BLaER1 treated with 17β-estradiol and CSF1 and Interleukin-3, amounts not matched to agents 10 nM and 100 nM (cell line): ENCODE data around the gene ZNF529.
A peak's percentile ranks its signal among the peaks of the same experiment; 100 is the strongest.
"Not testable (repeated sequence)": the region's sequence is repeated elsewhere in the genome, so short reads cannot be mapped to it uniquely, and the experiment has no call there.

Source experiments
- H3K27ac ChIP-seq, 11 experiments: shearing (Covaris generic); formaldehyde crosslinking; 2 replicates each; pipeline ENCODE4 v1.8.1; 2022
- H3K27me3 ChIP-seq, 11 experiments: shearing (Covaris generic); formaldehyde crosslinking; 2 replicates each; pipeline ENCODE4 v1.8.1; 2022
- H3K36me3 ChIP-seq, 11 experiments: shearing (Covaris generic); formaldehyde crosslinking; 2 replicates each; pipeline ENCODE4 v1.8.1; 2022
- H3K4me1 ChIP-seq, 10 experiments: shearing (Covaris generic); formaldehyde crosslinking; 2 replicates each; pipeline ENCODE4 v1.8.1; 2022
- H3K4me2 ChIP-seq, 11 experiments: shearing (Covaris generic); formaldehyde crosslinking; 2 replicates each; pipeline ENCODE4 v1.8.1; 2022
- H3K4me3 ChIP-seq, 10 experiments: shearing (Covaris generic); formaldehyde crosslinking; 2 replicates each; pipeline ENCODE4 v1.8.1; 2022
- H3K9ac ChIP-seq, 11 experiments: shearing (Covaris generic); formaldehyde crosslinking; 2 replicates each; pipeline ENCODE4 v1.8.1; 2022
- H3K9me3 ChIP-seq, 11 experiments: shearing (Covaris generic); formaldehyde crosslinking; replicated peaks in 1 of 11; 2 replicates each; pipeline ENCODE4 v1.8.1; 2022
- H4K20me1 ChIP-seq, 11 experiments: shearing (Covaris generic); formaldehyde crosslinking; 2 replicates each; pipeline ENCODE4 v1.8.1; 2022
- Cebpa-rat ChIP-seq, 11 experiments: shearing (Covaris generic); IDR thresholded peaks; 2 replicates each; pipeline ENCODE4 v1.8.1; 2022

Gene ZNF529

GRCh38 chr19:36573020-36573894 is at the start of gene ZNF529:
ZNF529 (minus strand) TSS chr19:36573292; CDS start chr19:36572346, 946 bp downstream.
- peaks cover 0 to 8% (median 0%) of the 10 kb centered on the region in 11 experiments; a peak in 2 of 22 replicates for H4K20me1 ChIP-seq
- H3K9me3 ChIP-seq, result peaks cover 53 to 80% (median 67%) of the 10 kb centered on the region in 11 experiments
- H3K36me3 ChIP-seq, result peaks cover 57 to 76% (median 70%) of the 10 kb centered on the region in 11 experiments
- H3K27me3 ChIP-seq, result no peaks in the 10 kb centered on the region
- H3K4me2 ChIP-seq, result peak within 1 kb of the TSS; percentile 84 to 99 (median 93)
- peak within 1 kb of the TSS; percentile 75 to 91 (median 82) for H3K4me3 ChIP-seq
- H3K27ac ChIP-seq, result peak within 1 kb of the TSS; percentile 84 to 97 (median 91)
- H3K4me1 ChIP-seq, result peaks cover 15 to 25% (median 23%) of the 10 kb centered on the region in 10 experiments; a peak in 19 of 20 replicates
- TF ChIP-seq Cebpa-rat (IDR thresholded peaks at IDR 0.05), result no peak
- peak within 1 kb of the TSS; percentile 87 to 97 (median 92) for H3K9ac ChIP-seq

- TF ChIP-seq Cebpa-rat (IDR thresholded peaks at IDR 0.05), result no peak
- peak overlapping the region; percentile 73 to 86 (median 81); a peak in 20 of 22 replicates for H3K9ac ChIP-seq
- H3K27ac ChIP-seq, result peak overlapping the region; percentile 74 to 84 (median 79); a peak in 21 of 22 replicates
- peaks cover 0 to 10% (median 0%) of the 10 kb centered on the region in 11 experiments; a peak in 3 of 22 replicates for H4K20me1 ChIP-seq
- peaks cover 16 to 55% (median 39%) of the 10 kb centered on the region in 11 experiments for H3K36me3 ChIP-seq
- peaks cover 34 to 88% (median 57%) of the 10 kb centered on the region in 11 experiments; a peak in 21 of 22 replicates for H3K9me3 ChIP-seq
- peaks cover 0 to 10% (median 0%) of the 10 kb centered on the region in 11 experiments; a peak in 6 of 22 replicates for H3K27me3 ChIP-seq
- H3K4me1 ChIP-seq, result peaks cover 11 to 28% (median 21%) of the 10 kb centered on the region in 10 experiments
- peak overlapping the region; percentile 76 to 92 (median 85) for H3K4me2 ChIP-seq
- H3K4me3 ChIP-seq, result peak overlapping the region; percentile 67 to 81 (median 76)
Observed at GRCh38 chr19:36605877-36606478, 32.9 kb upstream of the ZNF529 start.

GRCh38 chr19:36605101-36605876 is 32.2 kb upstream of the ZNF529 start, which contains the start of gene ZNF382:
ZNF382 (plus strand) TSS chr19:36605313; CDS start chr19:36609915, 4,602 bp downstream.
- Histone ChIP-seq H3K27ac (peak within 1 kb of the TSS; percentile 74 to 84 (median 79)), H3K27me3 (peaks cover 0 to 10% (median 0%) of the 10 kb centered on the region in 11 experiments; a peak in 6 of 22 replicates), H3K9ac (peak within 1 kb of the TSS; percentile 73 to 86 (median 81)), H3K36me3 (peaks cover 10 to 53% (median 32%) of the 10 kb centered on the region in 11 experiments), H4K20me1 (peaks cover 0 to 10% (median 0%) of the 10 kb centered on the region in 11 experiments; a peak in 3 of 22 replicates), H3K4me3 (peak within 1 kb of the TSS; percentile 67 to 81 (median 76)), H3K4me2 (peak within 1 kb of the TSS; percentile 76 to 92 (median 85)), H3K4me1 (peaks cover 11 to 28% (median 21%) of the 10 kb centered on the region in 10 experiments), H3K9me3 (peaks cover 34 to 87% (median 59%) of the 10 kb centered on the region in 11 experiments; a peak in 21 of 22 replicates)
- TF ChIP-seq Cebpa-rat (IDR thresholded peaks at IDR 0.05), result no peak

GRCh38 chr19:36604656-36605100 is 31.6 kb upstream of the ZNF529 start:
- Histone ChIP-seq H3K4me2 (peak overlapping the region; percentile 76 to 92 (median 85)), H3K4me3 (peak overlapping the region; percentile 67 to 81 (median 76)), H3K27me3 (peaks cover 0 to 10% (median 0%) of the 10 kb centered on the region in 11 experiments; a peak in 6 of 22 replicates), H3K27ac (peak overlapping the region; percentile 74 to 84 (median 79)), H3K9me3 (peaks cover 34 to 87% (median 54%) of the 10 kb centered on the region in 11 experiments; a peak in 21 of 22 replicates), H4K20me1 (peaks cover 0 to 10% (median 0%) of the 10 kb centered on the region in 11 experiments; a peak in 3 of 22 replicates), H3K4me1 (peaks cover 11 to 28% (median 21%) of the 10 kb centered on the region in 10 experiments), H3K36me3 (peaks cover 3 to 52% (median 30%) of the 10 kb centered on the region in 11 experiments), H3K9ac (peak overlapping the region; percentile 73 to 86 (median 81))
- no peak for TF ChIP-seq Cebpa-rat (IDR thresholded peaks at IDR 0.05)

- Histone ChIP-seq H3K9me3 (peaks cover 39 to 77% (median 54%) of the 10 kb centered on the region in 11 experiments), H4K20me1 (peaks cover 0 to 10% (median 0%) of the 10 kb centered on the region in 11 experiments; a peak in 3 of 22 replicates), H3K36me3 (peaks cover 8 to 39% (median 18%) of the 10 kb centered on the region in 11 experiments; a peak in 17 of 22 replicates), H3K4me1 (peaks cover 11 to 28% (median 21%) of the 10 kb centered on the region in 10 experiments)
- not testable (repeated sequence) for H3K27me3 ChIP-seq, H3K4me3 ChIP-seq, H3K4me2 ChIP-seq, H3K27ac ChIP-seq, H3K9ac ChIP-seq
Observed at GRCh38 chr19:36602681-36603080, 29.6 kb upstream of the ZNF529 start.

- Histone ChIP-seq H3K9me3 (peaks cover 77 to 97% (median 91%) of the 10 kb centered on the region in 11 experiments), H3K36me3 (peaks cover 86 to 96% (median 94%) of the 10 kb centered on the region in 11 experiments), H3K27me3 (no peaks in the 10 kb centered on the region), H3K27ac (no peak overlapping the region), H4K20me1 (no peaks in the 10 kb centered on the region; a peak in 1 of 22 replicates), H3K4me3 (peak overlapping the region in 4 of 10 experiments; percentile 3 to 27 (median 18); a peak in 3 of 20 replicates), H3K4me2 (no peak overlapping the region), H3K4me1 (peaks cover 6 to 8% (median 8%) of the 10 kb centered on the region in 10 experiments; a peak in 19 of 20 replicates), H3K9ac (no peak overlapping the region)
- TF ChIP-seq Cebpa-rat (IDR thresholded peaks at IDR 0.05), result no peak
Observed at GRCh38 chr19:36579255-36579654, 6.2 kb upstream of the ZNF529 start.

- H3K9ac ChIP-seq, result no peak overlapping the region
- peak overlapping the region in 6 of 10 experiments; percentile 3 to 35 (median 18); a peak in 6 of 20 replicates for H3K4me3 ChIP-seq
- H3K4me2 ChIP-seq, result no peak overlapping the region
- H3K9me3 ChIP-seq, result peaks cover 69 to 80% (median 74%) of the 10 kb centered on the region in 11 experiments
- no peak for TF ChIP-seq Cebpa-rat (IDR thresholded peaks at IDR 0.05)
- no peaks in the 10 kb centered on the region for H3K27me3 ChIP-seq
- peaks cover 10 to 14% (median 13%) of the 10 kb centered on the region in 10 experiments; a peak in 19 of 20 replicates for H3K4me1 ChIP-seq
- no peak overlapping the region for H3K27ac ChIP-seq
- H4K20me1 ChIP-seq, result peaks cover 0 to under 1% (median 0%) of the 10 kb centered on the region in 11 experiments; a peak in 2 of 22 replicates
- H3K36me3 ChIP-seq, result peaks cover 69 to 80% (median 76%) of the 10 kb centered on the region in 11 experiments
Observed at GRCh38 chr19:36577271-36577996, 4.3 kb upstream of the ZNF529 start.
